KMS-11 (cell line): ENCODE results near the gene FAM237A.

Source experiments
- H2AFZ ChIP-seq: fragments of 200-600 bp; sonication (generic); 2 replicates; pipeline ENCODE4 v1.6.1; 2016; ENCODE audit warnings: antibody characterized with exemption, mixed run types, low read depth
- H3K27ac ChIP-seq: fragments of 200-600 bp; sonication (generic); 2 replicates; pipeline ENCODE4 v1.6.1; 2016; ENCODE audit warnings: mild to moderate bottlenecking, mixed run types
- H3K27me3 ChIP-seq: fragments of 200-600 bp; sonication (generic); 2 replicates; pipeline ENCODE4 v1.6.1; 2017; ENCODE audit warnings: mild to moderate bottlenecking, low read depth, mixed run types, moderate library complexity; ENCODE audit not compliant: insufficient read depth
- H3K36me3 ChIP-seq: fragments of 200-600 bp; sonication (generic); 2 replicates; pipeline ENCODE4 v1.6.1; 2017; ENCODE audit warnings: mild to moderate bottlenecking, mixed run types; ENCODE audit not compliant: insufficient read depth
- H3K4me1 ChIP-seq: fragments of 200-600 bp; sonication (generic); 2 replicates; pipeline ENCODE4 v1.6.1; 2016; ENCODE audit warnings: mild to moderate bottlenecking, low read depth, mixed run types; ENCODE audit not compliant: poor library complexity, severe bottlenecking
- H3K4me2 ChIP-seq: fragments of 200-600 bp; sonication (generic); 2 replicates; pipeline ENCODE4 v1.7.0; 2016; ENCODE audit warnings: mild to moderate bottlenecking, mixed run types
- H3K4me3 ChIP-seq: fragments of 200-600 bp; sonication (generic); IDR thresholded peaks from 2 replicates; pipeline ENCODE4 v1.6.1; 2017; ENCODE audit warnings: low read depth, low read length, mixed read lengths; ENCODE audit not compliant: insufficient read depth
- H3K79me2 ChIP-seq: fragments of 200-600 bp; sonication (generic); 2 replicates; pipeline ENCODE4 v1.6.1; 2016; ENCODE audit warnings: low read depth, mixed run types; ENCODE audit not compliant: insufficient read depth
- H3K9ac ChIP-seq: fragments of 200-600 bp; sonication (generic); 2 replicates; pipeline ENCODE4 v1.6.1; 2016; ENCODE audit warnings: mild to moderate bottlenecking, mixed run types
- H4K20me1 ChIP-seq: fragments of 200-600 bp; sonication (generic); 2 replicates; pipeline ENCODE4 v1.6.1; 2016; ENCODE audit warnings: mild to moderate bottlenecking, mixed run types; ENCODE audit not compliant: insufficient read depth
- CTCF ChIP-seq: fragments of 200-600 bp; sonication (generic); conservative IDR thresholded peaks from 2 replicates; pipeline ENCODE4 v1.6.1; 2017; ENCODE audit warnings: low read depth, mild to moderate bottlenecking, antibody characterized with exemption, low read length, moderate library complexity, mixed read lengths

Gene FAM237A

GRCh38 chr2:206657087-206657486 is 14.8 kb downstream of the FAM237A start:
- H3K27me3 ChIP-seq: no peaks in the 10 kb centered on the region
- H3K4me1 ChIP-seq: no peaks in the 10 kb centered on the region
- H3K9ac ChIP-seq: no peak overlapping the region
- no peak overlapping the region for H3K4me2 ChIP-seq
- H3K27ac ChIP-seq: no peak overlapping the region
- H2AFZ ChIP-seq: no peak overlapping the region
- no peak overlapping the region for H3K4me3 ChIP-seq
- H3K36me3 ChIP-seq: no peaks in the 10 kb centered on the region
- no peak for TF ChIP-seq CTCF
- H4K20me1 ChIP-seq: no peaks in the 10 kb centered on the region
- H3K79me2 ChIP-seq: no peaks in the 10 kb centered on the region

DNA sequence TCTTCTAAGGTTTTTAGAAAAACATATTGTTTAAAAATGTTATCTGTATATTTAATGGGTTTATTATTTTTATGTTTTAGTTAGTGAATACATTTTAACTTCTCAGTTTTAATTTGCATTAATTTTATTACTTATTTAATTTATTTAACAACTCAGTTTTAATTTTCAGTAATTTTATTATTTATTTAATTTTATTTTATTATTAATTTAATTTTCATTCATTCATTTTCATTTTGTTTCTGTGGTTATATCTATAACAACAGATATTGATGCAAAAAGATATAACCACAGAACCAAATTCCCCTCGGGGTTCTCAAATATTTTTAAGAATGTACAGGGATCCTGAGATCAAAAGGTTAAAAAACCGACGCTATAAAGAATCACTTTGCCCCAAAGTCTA is 23.0 kb downstream of the FAM237A start:
- no peak overlapping the region for H3K9ac ChIP-seq
- no peak overlapping the region for H2AFZ ChIP-seq
- H3K79me2 ChIP-seq: no peaks in the 10 kb centered on the region
- no peaks in the 10 kb centered on the region for H4K20me1 ChIP-seq
- H3K4me1 ChIP-seq: no peaks in the 10 kb centered on the region
- H3K36me3 ChIP-seq: no peaks in the 10 kb centered on the region
- H3K4me3 ChIP-seq: no peak overlapping the region
- no peak overlapping the region for H3K27ac ChIP-seq
- TF ChIP-seq CTCF: no peak
- H3K27me3 ChIP-seq: no peaks in the 10 kb centered on the region
- H3K4me2 ChIP-seq: no peak overlapping the region

- H4K20me1 ChIP-seq: no peaks in the 10 kb centered on the region
- H2AFZ ChIP-seq: no peak overlapping the region
- no peaks in the 10 kb centered on the region for H3K79me2 ChIP-seq
- H3K4me3 ChIP-seq: no peak overlapping the region
- no peaks in the 10 kb centered on the region for H3K27me3 ChIP-seq
- H3K9ac ChIP-seq: no peak overlapping the region
- no peak overlapping the region for H3K27ac ChIP-seq
- no peak for TF ChIP-seq CTCF
- no peak overlapping the region for H3K4me2 ChIP-seq
- H3K36me3 ChIP-seq: no peaks in the 10 kb centered on the region; the same call in 1 of the 2 replicates
- H3K4me1 ChIP-seq: no peaks in the 10 kb centered on the region
These were observed 28.4 kb downstream of the FAM237A start for GRCh38 chr2:206670531-206671319.

GRCh38 chr2:206683546-206683945 is 41.3 kb downstream of the FAM237A start:
- no peak for TF ChIP-seq CTCF
- H4K20me1 ChIP-seq: no peaks in the 10 kb centered on the region

More at GRCh38 chr2:206683546-206683945, 41.3 kb downstream of the FAM237A start:
- H3K9ac ChIP-seq: no peak overlapping the region
- no peak overlapping the region for H3K4me2 ChIP-seq
- no peaks in the 10 kb centered on the region for H3K79me2 ChIP-seq
- H3K27me3 ChIP-seq: no peaks in the 10 kb centered on the region
- no peak overlapping the region for H3K4me3 ChIP-seq
- H3K27ac ChIP-seq: no peak overlapping the region
- no peaks in the 10 kb centered on the region for H3K36me3 ChIP-seq
- H2AFZ ChIP-seq: no peak overlapping the region
- H3K4me1 ChIP-seq: no peaks in the 10 kb centered on the region
